Central memory CD8-positive, alpha-beta T cell (primary cell): ENCODE measurements around the gene GBX1.

Experiments
- ATAC-seq: fragments of 150-1000 bp; cut with Tn5 transposase; replicated peaks from 2 replicates; pipeline ENCODE4 v1.10.0; 2022; ENCODE audit warnings: mild to moderate bottlenecking, moderate FRiP score, moderate number of reproducible peaks; ENCODE audit not compliant: poor library complexity, severe bottlenecking; ENCODE audit errors: extremely low read depth
- DNase-seq, 2 donors: peaks; one replicate each; pipeline ENCODE4 v3.0.0; 2021; ENCODE audit warnings: low spot score in 2 of 2
- H3K27ac Mint-ChIP-seq: one replicate; pipeline ENCODE4 v1.8.0; 2022; ENCODE audit warnings: low read depth, mild to moderate bottlenecking, moderate library complexity, mixed read lengths
- H3K27me3 Mint-ChIP-seq: one replicate; pipeline ENCODE4 v1.8.0; 2022; ENCODE audit warnings: mixed read lengths
- H3K36me3 Mint-ChIP-seq: one replicate; pipeline ENCODE4 v1.8.0; 2022; ENCODE audit warnings: mild to moderate bottlenecking, moderate library complexity, mixed read lengths; ENCODE audit not compliant: insufficient read depth
- H3K4me1 Mint-ChIP-seq: one replicate; pipeline ENCODE4 v1.8.0; 2022; ENCODE audit warnings: mixed read lengths
- H3K4me3 Mint-ChIP-seq: one replicate; pipeline ENCODE4 v1.8.0; 2022; ENCODE audit warnings: mild to moderate bottlenecking, moderate library complexity, mixed read lengths
- H3K9me3 Mint-ChIP-seq: one replicate; pipeline ENCODE4 v1.8.0; 2022; ENCODE audit warnings: mixed read lengths

Gene GBX1

DNA sequence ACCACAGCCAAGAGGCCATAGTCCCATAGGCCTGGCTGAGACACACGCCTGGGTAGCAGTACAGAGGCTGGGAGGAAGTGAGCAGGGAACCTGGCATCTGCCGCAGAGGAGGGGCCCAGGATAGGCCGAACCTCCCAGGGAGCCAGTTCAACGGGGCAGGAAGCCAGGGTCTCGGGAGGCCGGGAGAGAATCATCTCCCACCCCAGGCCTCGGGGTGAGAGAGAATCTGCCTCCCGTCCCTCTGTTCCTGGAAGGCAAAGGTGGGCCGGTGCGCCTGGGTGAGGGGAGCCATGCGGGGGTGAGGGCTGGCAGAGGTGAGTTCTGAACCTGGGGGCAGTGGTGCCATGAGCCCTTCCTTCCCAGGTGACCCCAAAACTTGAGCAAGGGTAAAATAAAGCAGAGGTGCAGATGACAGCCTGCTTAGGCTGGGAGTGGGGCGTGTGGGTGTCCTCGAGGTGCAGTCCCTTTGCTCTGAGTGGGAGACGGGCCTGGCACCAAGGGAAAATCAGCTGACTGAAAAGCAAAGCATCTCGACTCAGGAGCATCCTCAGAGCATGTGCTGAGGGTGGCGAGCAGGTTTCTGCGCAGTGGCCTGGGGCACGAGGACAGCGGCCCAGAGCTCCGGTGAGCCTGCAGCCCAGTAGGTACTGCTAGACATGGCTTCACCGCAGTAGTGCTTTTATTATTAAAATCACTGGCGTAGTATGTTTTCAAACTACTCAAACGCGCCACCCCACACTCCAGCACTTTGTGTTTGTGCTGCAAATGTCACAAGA lies 65.7 kb downstream of the GBX1 start:
- DNase-seq = no peak
- peaks cover 9% of the 10 kb centered on the region for H3K4me1 Mint-ChIP-seq
- no peaks in the 10 kb centered on the region for H3K9me3 Mint-ChIP-seq
- no peak overlapping the region for H3K27ac Mint-ChIP-seq
- H3K36me3 Mint-ChIP-seq = no peaks in the 10 kb centered on the region
- H3K27me3 Mint-ChIP-seq = no peaks in the 10 kb centered on the region
- no peak for ATAC-seq
- H3K4me3 Mint-ChIP-seq = no peak overlapping the region

DNA sequence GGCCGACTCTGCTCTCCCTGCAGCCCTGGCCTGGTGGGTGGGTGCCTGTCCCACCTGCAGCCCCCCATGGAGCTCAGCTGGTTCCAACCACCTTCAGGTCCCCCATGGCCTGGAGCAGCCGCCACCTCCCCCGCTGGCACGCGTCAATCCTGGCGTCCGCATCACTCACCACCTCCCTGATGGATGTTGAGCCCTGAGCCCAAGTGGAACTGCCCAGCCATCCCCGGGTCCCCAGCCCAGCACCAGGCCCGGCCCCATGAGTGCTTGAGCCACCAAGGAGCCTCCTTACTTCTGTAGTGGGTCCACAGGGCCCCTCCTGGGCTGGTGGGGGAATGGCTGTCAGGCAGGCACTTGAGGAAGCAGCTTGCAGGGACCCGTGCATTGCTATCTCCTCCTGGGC lies 66.6 kb downstream of the GBX1 start:
- Mint-ChIP-seq H3K27ac (no peak overlapping the region), H3K9me3 (no peaks in the 10 kb centered on the region), H3K4me1 (peaks cover 9% of the 10 kb centered on the region), H3K27me3 (no peaks in the 10 kb centered on the region), H3K36me3 (no peaks in the 10 kb centered on the region), H3K4me3 (no peak overlapping the region)
- no peak for DNase-seq
- ATAC-seq = no peak

DNA sequence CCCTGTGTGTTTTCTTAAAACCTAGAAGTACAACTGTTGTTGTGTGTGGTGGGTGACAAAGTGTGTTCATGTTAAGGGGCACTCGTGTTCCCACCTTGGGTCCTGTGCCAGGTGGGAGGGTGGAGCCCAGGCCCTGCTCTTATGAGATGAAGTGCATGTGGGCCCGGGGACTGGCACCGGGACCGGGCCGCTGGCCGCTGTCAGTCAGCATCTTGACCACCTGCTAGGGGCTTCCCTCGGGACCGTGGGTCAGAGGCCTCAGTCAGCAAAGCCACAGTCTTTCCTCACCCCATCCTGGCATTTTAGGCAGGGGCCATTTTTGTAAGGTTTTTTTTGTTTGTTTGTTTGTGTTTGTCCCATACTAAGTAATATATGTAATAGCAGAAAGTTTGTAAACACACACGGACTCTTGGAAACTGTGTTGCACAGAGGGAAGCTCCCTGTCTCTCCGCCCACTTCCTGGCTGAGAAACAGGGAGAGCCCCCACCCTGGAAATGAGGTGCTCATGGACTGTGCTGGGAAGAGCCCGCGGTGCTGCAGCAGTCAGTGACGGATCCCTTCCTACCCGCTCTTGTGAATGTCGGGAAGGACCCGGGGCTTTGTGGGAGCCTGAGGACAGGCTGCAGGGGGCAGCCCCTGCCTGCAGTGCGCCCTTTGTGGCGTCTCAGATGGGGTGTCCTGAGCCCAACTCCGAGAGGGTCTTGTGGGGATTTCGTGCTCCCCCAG lies 67.8 kb downstream of the GBX1 start:
- peaks cover 11% of the 10 kb centered on the region for H3K4me1 Mint-ChIP-seq
- no peaks in the 10 kb centered on the region for H3K27me3 Mint-ChIP-seq
- no peaks in the 10 kb centered on the region for H3K9me3 Mint-ChIP-seq
- no peak overlapping the region for H3K4me3 Mint-ChIP-seq
- DNase-seq = no peak
- no peak for ATAC-seq
- no peak overlapping the region for H3K27ac Mint-ChIP-seq
- no peaks in the 10 kb centered on the region for H3K36me3 Mint-ChIP-seq
